Transverse colon (tissue), 4 donors: ENCODE results near the gene EXT2. TPM values are rescaled to one million over a fixed set of nuclear protein-coding genes. Genes with fewer than 3 reads are reported as not detected.
A peak's percentile ranks its signal among the peaks of the same experiment; 100 is the strongest.

Experiments
- DNase-seq: peaks from one replicate; pipeline ENCODE4 v3.0.0-alpha.2; 2019
- H3K27ac ChIP-seq, 4 donors: fragments of 200-600 bp; sonication (generic); 2 replicates each; pipeline ENCODE4 v1.5.1; 2016 to 2018; ENCODE audit warnings: inconsistent platforms in 4 of 4
- H3K27me3 ChIP-seq: fragments of 200-600 bp; sonication (generic); 2 replicates; pipeline ENCODE4 v1.5.1; 2017; ENCODE audit warnings: inconsistent platforms
- H3K36me3 ChIP-seq, 4 donors: fragments of 200-600 bp; sonication (generic); 2 replicates each; pipeline ENCODE4 v1.5.1; 2017 to 2019; ENCODE audit warnings: inconsistent platforms in 4 of 4
- H3K4me1 ChIP-seq, 4 donors: fragments of 200-600 bp; sonication (generic); 2 replicates each; pipeline ENCODE4 v1.5.1; 2017 to 2020; ENCODE audit warnings: inconsistent platforms in 4 of 4
- H3K4me3 ChIP-seq, 4 donors: fragments of 200-600 bp; sonication (generic); 1 replicate in 1 of 4; 2 replicates in 3 of 4; pipeline versions ENCODE4 v1.5.1 to v1.6.1; 2017 to 2019; ENCODE audit warnings: inconsistent platforms in 4 of 4
- H3K9me3 ChIP-seq, 2 donors: fragments of 200-600 bp; sonication (generic); 2 replicates each; pipeline ENCODE4 v1.5.1; 2017 to 2019; ENCODE audit warnings: inconsistent platforms in 2 of 2
- CTCF ChIP-seq, 5 experiments: fragments of 200-600 bp in 3 of 5; fragments of 450-650 bp in 2 of 5; sonication (generic) in 3 of 5; IDR thresholded peaks; 1 replicate in 2 of 5; 2 replicates in 3 of 5; pipeline ENCODE4 v1.5.1; 2016 to 2017; ENCODE audit warnings: antibody characterized with exemption in 5 of 5, inconsistent platforms in 3 of 5, mild to moderate bottlenecking in 2 of 5, moderate library complexity in 1 of 5
- EP300 ChIP-seq: sonication (generic); formaldehyde crosslinking; IDR thresholded peaks from one replicate; pipeline ENCODE4 v1.6.1; 2017; ENCODE audit warnings: antibody characterized with exemption, low read depth
- POLR2A ChIP-seq: fragments of 450-650 bp; IDR thresholded peaks from one replicate; pipeline ENCODE4 v1.6.1; 2016; ENCODE audit warnings: antibody characterized with exemption, mild to moderate bottlenecking, moderate library complexity
- POLR2AphosphoS5 ChIP-seq, 3 donors: sonication (generic); formaldehyde crosslinking; IDR thresholded peaks; one replicate each; pipeline ENCODE4 v1.6.1; 2016; ENCODE audit warnings: antibody characterized with exemption in 3 of 3
- WGBS, 2 donors: methylation state at CpG; one replicate each; pipeline ENCODE4 v1.1.5; 2018; ENCODE audit warnings: low coverage in 1 of 2; 5-methylcytosine and 5-hydroxymethylcytosine counted together
- in situ Hi-C, 4 donors: fragments of 200-750 bp; cut with MboI; loops; one replicate each; pipeline versions ENCODE4 v1.15.0 to v1.15.1; 2017; ENCODE audit warnings: low sequenced_read_pairs in 3 of 4, low pct_ligation_motif_present in 1 of 4, low pct_unique_long_range_greater_than_20kb in 1 of 4
- intact Hi-C: fragments of 100-400 bp; cut with DNase I; formaldehyde crosslinking; loops from one replicate; pipeline ENCODE4 v1.15.1; 2023; ENCODE audit warnings: low total_unique reads
- total RNA-seq, 4 donors: library from RNA; depleted of rRNA; stranded (reverse); fragments of >200 nt; gene quantifications; one replicate each; pipeline ENCODE4 v1.1.0, GENCODE V29; 2016

Gene EXT2
- total RNA-seq, 4 donors from 2014 or later, result 32.2 to 82.9 (median 59.6) TPM

GRCh38 chr11:44226490-44226889 lies 131.0 kb downstream of the EXT2 start:
- no peak for DNase-seq
- intact Hi-C loops, result no loop called here
- Histone ChIP-seq H3K36me3 (no peaks in the 10 kb centered on the region), H3K27ac (no peak overlapping the region), H3K4me3 (no peak overlapping the region), H3K9me3 (no peaks in the 10 kb centered on the region), H3K4me1 (peaks cover 0 to 9% (median 4%) of the 10 kb centered on the region in 4 donors), H3K27me3 (no peaks in the 10 kb centered on the region)
- no peak for TF ChIP-seq EP300
- no peak for TF ChIP-seq POLR2A
- TF ChIP-seq POLR2AphosphoS5 (IDR thresholded peaks at IDR 0.05), result no peak
- TF ChIP-seq CTCF (IDR thresholded peaks at IDR 0.05), result no peak
- in situ Hi-C loops, result no loop called here
- 67 to 85% methylated on average over 2 of the region's 2 CpGs for WGBS, 2 donors

GRCh38 chr11:44226945-44227344 lies 131.5 kb downstream of the EXT2 start:
- no peak overlapping the region for H3K27ac ChIP-seq
- no peaks in the 10 kb centered on the region for H3K9me3 ChIP-seq
- TF ChIP-seq CTCF (IDR thresholded peaks at IDR 0.05) (no peak), EP300 (no peak), POLR2A (no peak), POLR2AphosphoS5 (IDR thresholded peaks at IDR 0.05) (no peak)
- intact Hi-C loops, result no loop called here
- peaks cover 0 to 9% (median 4%) of the 10 kb centered on the region in 4 donors for H3K4me1 ChIP-seq
- H3K4me3 ChIP-seq, result no peak overlapping the region
- H3K27me3 ChIP-seq, result no peaks in the 10 kb centered on the region
- H3K36me3 ChIP-seq, result no peaks in the 10 kb centered on the region
- in situ Hi-C loops, result no loop called here
- DNase-seq, result no peak
- WGBS, 2 donors, result 36 to 56% methylated on average over 1 to 4 of the region's 4 CpGs

- H3K27ac ChIP-seq, result no peak overlapping the region
- no peaks in the 10 kb centered on the region for H3K36me3 ChIP-seq
- in situ Hi-C loops, result no loop called here
- no peak for DNase-seq
- H3K4me1 ChIP-seq, result peaks cover 0 to 9% (median 4%) of the 10 kb centered on the region in 4 donors
- TF ChIP-seq EP300, result no peak
- no peak for TF ChIP-seq POLR2AphosphoS5 (IDR thresholded peaks at IDR 0.05)
- no peak for TF ChIP-seq POLR2A
- no peak for TF ChIP-seq CTCF (IDR thresholded peaks at IDR 0.05)
- no peaks in the 10 kb centered on the region for H3K27me3 ChIP-seq
- H3K4me3 ChIP-seq, result no peak overlapping the region
- no peaks in the 10 kb centered on the region for H3K9me3 ChIP-seq
- intact Hi-C loops, result no loop called here
- 54 to 58% methylated on average over 4 to 6 of the region's 6 CpGs for WGBS, 2 donors
These were observed 132.9 kb downstream of the EXT2 start for GRCh38 chr11:44228379-44228778.

- Histone ChIP-seq H3K36me3 (no peaks in the 10 kb centered on the region), H3K27ac (no peak overlapping the region), H3K4me1 (peaks cover 0 to 9% (median 4%) of the 10 kb centered on the region in 4 donors), H3K27me3 (no peaks in the 10 kb centered on the region), H3K9me3 (no peaks in the 10 kb centered on the region), H3K4me3 (no peak overlapping the region)
- peak; percentile 44 for DNase-seq
- in situ Hi-C loops, result no loop called here
- 20 to 42% methylated on average over 1 to 4 of the region's 4 CpGs for WGBS, 2 donors
- intact Hi-C loops, result no loop called here
- TF ChIP-seq POLR2AphosphoS5 (IDR thresholded peaks at IDR 0.05) (no peak), EP300 (no peak), CTCF (IDR thresholded peaks at IDR 0.05) (no peak), POLR2A (no peak)
These were observed 133.6 kb downstream of the EXT2 start for GRCh38 chr11:44229098-44229497.
